ENCODE results near the gene BNC2. TPM values are rescaled to one million over a fixed set of nuclear protein-coding genes. Genes with fewer than 3 reads are reported as not detected.

Gene BNC2
- total and polyA plus RNA-seq, 4 experiments from 2014 or later, result not detected

DNA sequence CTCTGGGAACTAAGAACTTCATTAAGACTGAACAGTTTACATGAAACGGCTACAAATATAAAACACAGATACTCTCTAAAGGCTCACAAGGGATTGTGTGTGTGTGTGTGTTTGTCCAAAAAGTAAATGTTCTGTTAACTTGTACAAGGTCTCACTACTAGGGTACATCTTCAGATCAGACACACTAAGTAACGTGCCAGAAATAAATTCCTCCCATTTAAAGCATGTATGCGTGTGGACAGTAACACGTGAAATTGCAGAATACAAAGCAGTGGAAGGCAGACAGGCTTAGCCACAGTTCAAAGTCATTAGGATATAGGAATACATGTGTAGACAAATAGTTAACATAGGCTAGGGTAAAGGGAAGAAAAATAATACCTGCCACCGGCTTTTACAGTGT lies 1.8 kb downstream of the BNC2 start:
- Mint-ChIP-seq H3K4me1 (peaks cover 0 to 4% (median 3%) of the 10 kb centered on the region in 4 donors), H3K27me3 (peaks cover 7 to 13% of the 10 kb centered on the region in 2 donors), H3K9me3 (peaks cover 0 to 12% (median 2%) of the 10 kb centered on the region in 8 donors), H3K4me3 (no peak overlapping the region), H3K27ac (no peak overlapping the region), H3K36me3 (no peaks in the 10 kb centered on the region)
- no peak overlapping the region for H3K27ac ChIP-seq (ENCODE audit: low read depth, low read length)
- intact Hi-C loops (cut with micrococcal nuclease), result no loop called here
- POLR2A ChIA-PET (ENCODE audit: partially characterized antibody), result no interaction called here
- no peaks in the 10 kb centered on the region for H3K36me3 ChIP-seq (ENCODE audit: insufficient read depth, low read length)
- H3K27me3 ChIP-seq (ENCODE audit: insufficient read depth, low read length), result peaks cover 3% of the 10 kb centered on the region
- no peak for DNase-seq
- no peaks in the 10 kb centered on the region for H3K9me3 ChIP-seq (ENCODE audit: control insufficient read depth in 1 of 2, low read length in 2 of 2)
- no peaks in the 10 kb centered on the region for H3K4me1 ChIP-seq (ENCODE audit: insufficient read depth, low read length)
- no peak overlapping the region for H3K4me3 ChIP-seq (ENCODE audit: low read length in 2 of 2)
- CTCF ChIA-PET (ENCODE audit: partially characterized antibody), result no interaction called here

DNA sequence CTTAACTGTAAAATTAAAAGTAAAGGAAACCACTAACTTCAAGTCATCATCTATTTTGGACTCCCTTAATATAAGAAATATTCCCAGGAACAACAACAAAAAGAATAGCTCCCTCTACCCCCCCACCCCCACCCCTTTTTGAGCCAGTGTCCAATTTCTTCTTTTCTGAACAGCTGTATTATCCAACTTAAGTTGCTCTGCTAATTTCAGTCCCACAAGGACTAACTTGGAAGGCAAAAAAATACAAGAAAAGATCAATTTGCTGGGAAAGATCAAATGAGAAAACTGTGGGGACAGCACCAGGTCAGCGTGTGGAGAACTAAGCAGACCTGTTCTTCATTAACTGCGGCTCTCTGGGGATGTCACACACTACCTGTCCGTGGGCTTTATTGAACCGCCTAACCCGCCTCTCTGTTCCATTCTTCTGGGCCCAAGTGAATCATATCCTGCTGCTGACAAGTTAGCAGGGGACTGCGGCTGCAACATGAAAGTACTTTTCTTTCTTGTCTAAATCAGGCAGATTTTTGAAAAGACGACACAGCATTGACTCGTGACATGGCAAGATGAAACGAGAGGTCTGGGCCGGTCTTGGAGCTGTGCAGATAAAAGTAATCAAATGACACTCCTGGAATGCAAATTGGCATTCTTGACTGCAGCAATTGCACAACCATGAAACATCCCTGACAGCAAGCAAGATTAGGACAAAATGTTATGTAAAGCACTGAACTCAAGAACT lies 2.7 kb downstream of the BNC2 start:
- peaks cover 0 to 7% (median 2%) of the 10 kb centered on the region in 8 donors for H3K9me3 Mint-ChIP-seq
- Histone ChIP-seq H3K4me1 (ENCODE audit: insufficient read depth, low read length) (no peaks in the 10 kb centered on the region), H3K4me3 (ENCODE audit: low read length in 2 of 2) (no peak overlapping the region), H3K9me3 (ENCODE audit: control insufficient read depth in 1 of 2, low read length in 2 of 2) (no peaks in the 10 kb centered on the region), H3K27me3 (ENCODE audit: insufficient read depth, low read length) (peaks cover 3% of the 10 kb centered on the region), H3K36me3 (ENCODE audit: insufficient read depth, low read length) (no peaks in the 10 kb centered on the region), H3K27ac (ENCODE audit: low read depth, low read length) (no peak overlapping the region)
- ChIA-PET POLR2A (ENCODE audit: partially characterized antibody) (no interaction called here), CTCF (ENCODE audit: partially characterized antibody) (no interaction called here)
- peaks cover 0 to 4% (median 3%) of the 10 kb centered on the region in 4 donors for H3K4me1 Mint-ChIP-seq
- no peaks in the 10 kb centered on the region for H3K36me3 Mint-ChIP-seq
- DNase-seq, result no peak
- intact Hi-C loops (cut with micrococcal nuclease), result no loop called here
- H3K27ac Mint-ChIP-seq, result no peak overlapping the region
- H3K27me3 Mint-ChIP-seq, result peaks cover 7 to 11% of the 10 kb centered on the region in 2 donors
- H3K4me3 Mint-ChIP-seq, result no peak overlapping the region

DNA sequence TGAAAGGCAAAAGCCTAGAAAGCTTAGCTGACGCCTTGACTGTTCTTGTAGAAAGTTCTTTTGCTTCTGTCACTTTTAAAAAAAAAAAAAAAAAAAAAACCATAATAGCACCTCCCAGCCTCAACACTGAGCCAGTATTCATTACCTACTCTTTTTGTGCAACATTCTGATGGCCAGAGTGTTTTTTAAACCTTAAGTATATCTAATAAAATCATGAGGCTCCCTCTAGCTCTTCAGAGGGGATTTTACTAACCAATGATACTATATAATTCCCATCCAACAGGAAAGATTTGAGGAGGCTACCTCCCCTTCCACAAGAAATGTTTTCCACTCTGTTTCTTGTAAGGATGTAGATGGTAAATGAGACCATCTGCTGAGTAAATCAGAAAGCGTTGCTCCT lies 3.9 kb downstream of the BNC2 start:
- H3K4me1 ChIP-seq (ENCODE audit: insufficient read depth, low read length), result no peaks in the 10 kb centered on the region
- Mint-ChIP-seq H3K9me3 (peaks cover 0 to 7% (median 2%) of the 10 kb centered on the region in 8 donors), H3K36me3 (no peaks in the 10 kb centered on the region), H3K27ac (no peak overlapping the region), H3K27me3 (peaks cover 3 to 7% of the 10 kb centered on the region in 2 donors), H3K4me3 (no peak overlapping the region), H3K4me1 (peaks cover 0 to 4% (median 3%) of the 10 kb centered on the region in 4 donors)
- H3K4me3 ChIP-seq (ENCODE audit: low read length in 2 of 2), result no peak overlapping the region
- H3K27ac ChIP-seq (ENCODE audit: low read depth, low read length), result no peak overlapping the region
- no peak for DNase-seq
- POLR2A ChIA-PET (ENCODE audit: partially characterized antibody), result no interaction called here
- no peaks in the 10 kb centered on the region for H3K36me3 ChIP-seq (ENCODE audit: insufficient read depth, low read length)
- intact Hi-C loops (cut with micrococcal nuclease), result no loop called here
- CTCF ChIA-PET (ENCODE audit: partially characterized antibody), result no interaction called here
- H3K9me3 ChIP-seq (ENCODE audit: control insufficient read depth in 1 of 2, low read length in 2 of 2), result no peaks in the 10 kb centered on the region
- peaks cover 3% of the 10 kb centered on the region for H3K27me3 ChIP-seq (ENCODE audit: insufficient read depth, low read length)

DNA sequence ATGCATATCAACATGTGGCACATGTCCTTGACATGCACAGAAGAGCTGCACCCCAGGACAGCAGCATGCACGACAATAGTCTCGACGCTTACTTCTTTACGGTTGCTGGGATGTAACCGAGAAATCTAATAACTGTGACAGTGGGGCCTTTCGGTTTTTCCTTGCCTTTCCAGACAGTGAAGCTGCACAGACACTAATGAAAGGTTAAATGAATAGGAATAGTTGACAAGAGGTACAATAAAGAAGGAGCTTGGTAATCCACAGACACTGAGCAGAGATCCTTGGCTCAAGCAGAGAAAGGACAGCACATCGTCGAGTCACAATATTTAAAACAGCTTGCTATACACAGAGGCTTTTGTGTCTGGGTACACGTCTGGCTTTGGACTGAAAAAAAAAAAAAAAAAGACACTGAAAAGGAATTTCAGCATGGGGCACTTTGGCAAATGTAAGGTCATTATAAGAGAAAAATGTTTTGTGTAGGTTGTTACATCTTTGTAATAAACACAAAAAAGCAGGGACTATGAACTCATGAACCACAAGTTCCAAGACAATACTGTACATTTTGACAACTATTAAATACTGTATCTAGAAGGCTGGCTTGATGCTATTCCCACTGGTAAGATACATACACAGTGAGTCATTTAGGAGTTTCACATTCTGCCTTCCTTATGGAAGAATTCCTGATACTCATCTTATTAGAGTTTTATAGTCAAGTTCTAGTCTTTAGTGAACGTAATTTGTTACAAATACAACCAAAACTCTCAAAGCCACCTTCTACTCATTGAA lies 5.6 kb downstream of the BNC2 start:
- Histone ChIP-seq H3K27ac (ENCODE audit: low read depth, low read length) (no peak overlapping the region), H3K9me3 (ENCODE audit: control insufficient read depth in 1 of 2, low read length in 2 of 2) (no peaks in the 10 kb centered on the region), H3K36me3 (ENCODE audit: insufficient read depth, low read length) (no peaks in the 10 kb centered on the region), H3K27me3 (ENCODE audit: insufficient read depth, low read length) (peaks cover 3% of the 10 kb centered on the region), H3K4me3 (ENCODE audit: low read length in 2 of 2) (no peak overlapping the region), H3K4me1 (ENCODE audit: insufficient read depth, low read length) (no peaks in the 10 kb centered on the region)
- no peaks in the 10 kb centered on the region for H3K36me3 Mint-ChIP-seq
- H3K27me3 Mint-ChIP-seq, result peaks cover 3 to 5% of the 10 kb centered on the region in 2 donors
- H3K4me1 Mint-ChIP-seq, result peaks cover 0 to 3% (median 0%) of the 10 kb centered on the region in 4 donors
- no peak for DNase-seq
- peaks cover 0 to 14% (median 3%) of the 10 kb centered on the region in 8 donors for H3K9me3 Mint-ChIP-seq
- no peak overlapping the region for H3K4me3 Mint-ChIP-seq
- intact Hi-C loops (cut with micrococcal nuclease), result no loop called here
- ChIA-PET CTCF (ENCODE audit: partially characterized antibody) (no interaction called here), POLR2A (ENCODE audit: partially characterized antibody) (no interaction called here)
- no peak overlapping the region for H3K27ac Mint-ChIP-seq

DNA sequence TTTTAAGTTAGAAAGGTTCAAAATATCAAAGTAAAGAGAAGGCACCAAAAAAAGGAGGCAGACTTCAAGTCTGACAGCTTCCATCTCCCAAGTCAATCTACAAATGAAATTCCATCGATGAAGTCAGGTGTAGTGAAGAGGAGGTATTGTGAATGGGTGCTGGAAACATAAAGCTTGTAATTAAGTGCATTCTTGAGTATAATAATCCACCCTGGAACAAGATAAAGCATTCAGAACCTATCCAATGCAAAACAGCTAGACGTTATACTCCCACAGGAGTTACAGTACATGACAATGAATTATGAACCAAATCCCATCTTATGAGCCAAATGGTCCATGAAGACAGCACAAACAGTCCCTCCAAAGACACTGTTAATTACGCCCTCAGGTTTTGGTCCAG lies 22.3 kb downstream of the BNC2 start:
- intact Hi-C loops (cut with micrococcal nuclease), result no loop called here
- Mint-ChIP-seq H3K4me3 (no peak overlapping the region), H3K36me3 (no peaks in the 10 kb centered on the region), H3K4me1 (no peaks in the 10 kb centered on the region), H3K9me3 (peaks cover 0 to 8% (median 3%) of the 10 kb centered on the region in 8 donors), H3K27ac (no peak overlapping the region), H3K27me3 (no peaks in the 10 kb centered on the region)
- Histone ChIP-seq H3K27ac (ENCODE audit: low read depth, low read length) (no peak overlapping the region), H3K4me3 (ENCODE audit: low read length in 2 of 2) (no peak overlapping the region), H3K9me3 (ENCODE audit: control insufficient read depth in 1 of 2, low read length in 2 of 2) (no peaks in the 10 kb centered on the region), H3K4me1 (ENCODE audit: insufficient read depth, low read length) (no peaks in the 10 kb centered on the region), H3K36me3 (ENCODE audit: insufficient read depth, low read length) (no peaks in the 10 kb centered on the region), H3K27me3 (ENCODE audit: insufficient read depth, low read length) (no peaks in the 10 kb centered on the region)
- CTCF ChIA-PET (ENCODE audit: partially characterized antibody), result no interaction called here
- no peak for DNase-seq
- POLR2A ChIA-PET (ENCODE audit: partially characterized antibody), result no interaction called here

DNA sequence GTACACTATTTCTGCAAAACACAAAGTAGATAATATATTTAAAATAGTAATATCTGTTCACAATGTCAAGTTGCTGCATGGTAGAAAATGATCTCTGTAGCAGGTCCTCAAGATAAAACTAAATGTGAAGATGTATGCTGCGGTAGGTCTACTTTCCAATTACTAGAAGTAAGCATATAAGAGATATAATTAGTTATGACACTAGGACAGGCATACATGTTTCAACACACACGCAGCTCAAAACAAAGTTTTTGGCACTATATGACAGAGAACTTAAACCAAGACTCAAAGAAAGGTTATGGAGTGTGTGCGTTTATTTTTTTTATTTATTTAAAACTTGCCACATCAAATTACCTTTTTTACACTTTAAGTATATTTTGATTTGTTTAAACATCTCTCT lies 23.5 kb downstream of the BNC2 start:
- no peaks in the 10 kb centered on the region for H3K36me3 Mint-ChIP-seq
- H3K27ac Mint-ChIP-seq, result no peak overlapping the region
- Histone ChIP-seq H3K36me3 (ENCODE audit: insufficient read depth, low read length) (no peaks in the 10 kb centered on the region), H3K9me3 (ENCODE audit: control insufficient read depth in 1 of 2, low read length in 2 of 2) (no peaks in the 10 kb centered on the region), H3K4me1 (ENCODE audit: insufficient read depth, low read length) (no peaks in the 10 kb centered on the region), H3K27ac (ENCODE audit: low read depth, low read length) (no peak overlapping the region), H3K4me3 (ENCODE audit: low read length in 2 of 2) (no peak overlapping the region), H3K27me3 (ENCODE audit: insufficient read depth, low read length) (no peaks in the 10 kb centered on the region)
- no peaks in the 10 kb centered on the region for H3K27me3 Mint-ChIP-seq
- ChIA-PET POLR2A (ENCODE audit: partially characterized antibody) (no interaction called here), CTCF (ENCODE audit: partially characterized antibody) (no interaction called here)
- H3K4me3 Mint-ChIP-seq, result no peak overlapping the region
- DNase-seq, result no peak
- peaks cover 0 to 11% (median 5%) of the 10 kb centered on the region in 8 donors for H3K9me3 Mint-ChIP-seq
- no peaks in the 10 kb centered on the region for H3K4me1 Mint-ChIP-seq
- intact Hi-C loops (cut with micrococcal nuclease), result no loop called here

DNA sequence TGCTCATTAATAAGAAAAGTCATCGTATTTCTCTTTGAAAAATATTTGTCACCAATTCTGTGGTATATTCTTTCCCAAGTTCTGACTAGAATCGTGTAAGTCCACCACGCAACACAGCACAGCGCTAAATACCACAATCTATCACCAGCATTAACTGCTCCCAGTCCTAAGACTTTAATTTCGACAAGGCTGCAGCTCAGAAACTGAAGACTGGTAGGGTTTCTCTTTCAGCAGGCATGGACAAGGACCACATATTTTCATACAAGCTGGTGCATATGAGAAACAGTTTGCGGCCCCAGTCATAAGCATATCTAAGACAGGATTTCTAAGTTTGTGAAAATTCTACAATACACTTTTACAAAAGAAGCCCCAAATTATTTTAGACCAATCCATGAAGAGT lies 24.1 kb downstream of the BNC2 start:
- ChIA-PET CTCF (ENCODE audit: partially characterized antibody) (no interaction called here), POLR2A (ENCODE audit: partially characterized antibody) (no interaction called here)
- no peaks in the 10 kb centered on the region for H3K4me1 ChIP-seq (ENCODE audit: insufficient read depth, low read length)
- H3K27ac Mint-ChIP-seq, result no peak overlapping the region
- intact Hi-C loops (cut with micrococcal nuclease), result no loop called here
- no peaks in the 10 kb centered on the region for H3K9me3 ChIP-seq (ENCODE audit: control insufficient read depth in 1 of 2, low read length in 2 of 2)
- H3K27me3 ChIP-seq (ENCODE audit: insufficient read depth, low read length), result no peaks in the 10 kb centered on the region
- no peaks in the 10 kb centered on the region for H3K36me3 Mint-ChIP-seq
- H3K4me1 Mint-ChIP-seq, result no peaks in the 10 kb centered on the region
- H3K9me3 Mint-ChIP-seq, result peaks cover 0 to 7% (median 3%) of the 10 kb centered on the region in 8 donors
- H3K27me3 Mint-ChIP-seq, result no peaks in the 10 kb centered on the region
- no peak overlapping the region for H3K4me3 Mint-ChIP-seq
- no peak for DNase-seq
- H3K36me3 ChIP-seq (ENCODE audit: insufficient read depth, low read length), result no peaks in the 10 kb centered on the region
- no peak overlapping the region for H3K27ac ChIP-seq (ENCODE audit: low read depth, low read length)
- H3K4me3 ChIP-seq (ENCODE audit: low read length in 2 of 2), result no peak overlapping the region

Data from CD4-positive, alpha-beta memory T cell (primary cell).